ENCODE data around the gene MT1F. TPM values are rescaled to one million over a fixed set of nuclear protein-coding genes. Genes with fewer than 3 reads are reported as not detected.
"Not testable (repeated sequence)": the region's sequence is repeated elsewhere in the genome, so short reads cannot be mapped to it uniquely, and the experiment has no call there.

MT1F gene
- total RNA-seq, 6 experiments from 2014 or later = 10.1 to 934 (median 197) TPM

- Histone ChIP-seq H3K27me3 (no peaks in the 10 kb centered on the region), H3K27ac (peak overlapping the region; percentile 63 to 91 (median 67)), H3K36me3 (peaks cover 0 to 13% (median 0%) of the 10 kb centered on the region in 4 donors), H3K4me1 (peaks cover 0 to 8% (median 1%) of the 10 kb centered on the region in 4 donors), H3K4me3 (peak overlapping the region; percentile 58 to 78 (median 61)), H3K9me3 (no peaks in the 10 kb centered on the region)
- intact Hi-C loops (cut with DNase I) = no loop called here
- ATAC-seq = peak in 1 of 4 donors; percentile 0
- DNase-seq = peak in 2 of 3 donors; percentile 65 to 79
- TF ChIP-seq POLR2A (IDR thresholded peaks at IDR 0.05) (no peak), CTCF (IDR thresholded peaks at IDR 0.05) (no peak)
- WGBS (ENCODE audit: insufficient coverage, low coverage, low lambda C conversion rate, missing lambda C conversion rate) = 56% methylated on average over 6 of the region's 10 CpGs
These were observed 642 bp downstream of the MT1F start for GRCh38 chr16:56658327-56658875.

- intact Hi-C loops (cut with DNase I) = no loop called here
- H3K36me3 ChIP-seq = peaks cover 0 to 13% (median 0%) of the 10 kb centered on the region in 4 donors
- no peak for TF ChIP-seq POLR2A (IDR thresholded peaks at IDR 0.05)
- TF ChIP-seq CTCF (IDR thresholded peaks at IDR 0.05) = no peak
- H3K27ac ChIP-seq = no peak overlapping the region
- ATAC-seq = no peak
- H3K4me1 ChIP-seq = peaks cover 0 to 8% (median 0%) of the 10 kb centered on the region in 4 donors
- WGBS (ENCODE audit: insufficient coverage, low coverage, low lambda C conversion rate, missing lambda C conversion rate) = 51% methylated on average over 31 of the region's 48 CpGs
- H3K9me3 ChIP-seq = no peaks in the 10 kb centered on the region
- H3K4me3 ChIP-seq = no peak overlapping the region
- DNase-seq = no peak
- no peaks in the 10 kb centered on the region for H3K27me3 ChIP-seq
These were observed 4.9 kb downstream of the MT1F start for GRCh38 chr16:56662357-56663354.

DNA sequence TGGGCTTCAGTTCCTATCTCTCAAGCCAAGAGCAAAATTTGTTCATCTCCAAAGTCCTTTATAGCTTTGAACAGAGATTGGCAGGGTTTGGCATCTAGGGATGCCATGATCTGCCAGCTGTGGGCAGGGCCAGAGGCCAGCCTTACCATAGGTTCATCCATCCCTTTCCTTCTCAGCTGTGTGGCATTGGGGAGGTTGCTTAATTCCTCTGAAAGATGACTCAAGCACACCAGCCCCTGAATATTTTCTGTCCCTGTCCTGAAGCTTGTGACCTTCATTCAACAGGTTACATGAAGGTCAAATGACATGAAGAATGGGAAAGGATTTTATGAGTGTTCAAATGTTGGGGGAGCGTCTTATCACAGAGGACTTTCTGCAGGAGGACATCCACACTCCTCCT is 6.7 kb downstream of the MT1F start:
- H3K27me3 ChIP-seq = no peaks in the 10 kb centered on the region
- WGBS (ENCODE audit: insufficient coverage, low coverage, low lambda C conversion rate, missing lambda C conversion rate) = no CpG with 5 or more reads among the region's 1 CpG

GRCh38 chr16:56665286-56666261 is 7.8 kb downstream of the MT1F start:
- intact Hi-C loops (cut with DNase I) = not testable (repeated sequence)
- 67% methylated on average over 5 of the region's 8 CpGs for WGBS (ENCODE audit: insufficient coverage, low coverage, low lambda C conversion rate, missing lambda C conversion rate)
- peak overlapping the region in 2 of 3 donors; percentile 73 to 85 for H3K4me3 ChIP-seq

More for the DNA sequence above, 6.7 kb downstream of the MT1F start:
- peaks cover 0 to 9% (median 0%) of the 10 kb centered on the region in 4 donors for H3K4me1 ChIP-seq
- TF ChIP-seq CTCF (IDR thresholded peaks at IDR 0.05) (no peak), POLR2A (IDR thresholded peaks at IDR 0.05) (no peak)
- peaks cover 0 to 3% (median 0%) of the 10 kb centered on the region in 4 donors for H3K36me3 ChIP-seq
- intact Hi-C loops (cut with DNase I) = no loop called here
- H3K9me3 ChIP-seq = no peaks in the 10 kb centered on the region
- no peak overlapping the region for H3K4me3 ChIP-seq
- DNase-seq = peak in 1 of 3 donors; percentile 57
- no peak overlapping the region for H3K27ac ChIP-seq
- ATAC-seq = peak in 2 of 4 donors; percentile 1 to 5

More at GRCh38 chr16:56665286-56666261, 7.8 kb downstream of the MT1F start:
- ATAC-seq (peak in 2 of 4 donors; percentile 4 to 9), DNase-seq (peak in 2 of 3 donors; percentile 73 to 76)
- not testable (repeated sequence) for H3K4me1 ChIP-seq, H3K27me3 ChIP-seq, H3K36me3 ChIP-seq, H3K9me3 ChIP-seq
- peak overlapping the region in 1 of 3 donors; percentile 88 for H3K27ac ChIP-seq

All from right lobe of liver (tissue), 6 donors.